ENCODE data around the gene SPTBN1. TPM values are rescaled to one million over a fixed set of nuclear protein-coding genes. Genes with fewer than 3 reads are reported as not detected.
A peak's percentile ranks its signal among the peaks of the same experiment; 100 is the strongest.

The SPTBN1 gene
- total RNA-seq, 1 donor from 2014 or later, result 813 TPM

- intact Hi-C loops (cut with DNase I), result no loop called here
- H3K4me1 ChIP-seq, result peaks cover 51% of the 10 kb centered on the region
These were observed 174.1 kb downstream of the SPTBN1 start for GRCh38 chr2:54629914-54630857.

GRCh38 chr2:54630858-54631497, 174.9 kb downstream of the SPTBN1 start:
- Histone ChIP-seq H3K4me3 (no peak overlapping the region), H3K4me1 (peaks cover 54% of the 10 kb centered on the region), H3K27ac (peak overlapping the region; percentile 51), H3K9me3 (no peaks in the 10 kb centered on the region), H3K27me3 (no peaks in the 10 kb centered on the region), H3K36me3 (peaks cover 98% of the 10 kb centered on the region)
- no peak for ATAC-seq
- TF ChIP-seq CTCF (IDR thresholded peaks at IDR 0.05), result no peak
- intact Hi-C loops (cut with DNase I), result no loop called here
- DNase-seq, result no peak

More at GRCh38 chr2:54629914-54630857, 174.1 kb downstream of the SPTBN1 start:
- Histone ChIP-seq H3K4me3 (no peak overlapping the region), H3K9me3 (no peaks in the 10 kb centered on the region), H3K27me3 (no peaks in the 10 kb centered on the region), H3K27ac (peak overlapping the region; percentile 51), H3K36me3 (peaks cover 100% of the 10 kb centered on the region)
- DNase-seq, result peak; percentile 71
- ATAC-seq, result peak; percentile 63
- TF ChIP-seq CTCF (IDR thresholded peaks at IDR 0.05), result no peak

GRCh38 chr2:54631755-54632154, 175.6 kb downstream of the SPTBN1 start:
- intact Hi-C loops (cut with DNase I), result no loop called here
- no peak for TF ChIP-seq CTCF (IDR thresholded peaks at IDR 0.05)
- no peak for DNase-seq
- H3K4me3 ChIP-seq, result no peak overlapping the region
- H3K9me3 ChIP-seq, result no peaks in the 10 kb centered on the region
- H3K4me1 ChIP-seq, result peaks cover 58% of the 10 kb centered on the region
- no peaks in the 10 kb centered on the region for H3K27me3 ChIP-seq
- no peak for ATAC-seq
- H3K27ac ChIP-seq, result no peak overlapping the region
- H3K36me3 ChIP-seq, result peaks cover 95% of the 10 kb centered on the region

GRCh38 chr2:54632733-54633692, 176.9 kb downstream of the SPTBN1 start:
- Histone ChIP-seq H3K4me1 (peaks cover 64% of the 10 kb centered on the region), H3K9me3 (no peaks in the 10 kb centered on the region), H3K4me3 (no peak overlapping the region), H3K27me3 (no peaks in the 10 kb centered on the region), H3K27ac (peak overlapping the region; percentile 49), H3K36me3 (peaks cover 93% of the 10 kb centered on the region)
- ATAC-seq (no peak), DNase-seq (no peak)
- intact Hi-C loops (cut with DNase I), result no loop called here
- no peak for TF ChIP-seq CTCF (IDR thresholded peaks at IDR 0.05)

GRCh38 chr2:54634021-54634420, 177.9 kb downstream of the SPTBN1 start:
- intact Hi-C loops (cut with DNase I), result no loop called here
- ATAC-seq, result no peak
- peaks cover 64% of the 10 kb centered on the region for H3K4me1 ChIP-seq
- H3K27me3 ChIP-seq, result no peaks in the 10 kb centered on the region
- TF ChIP-seq CTCF (IDR thresholded peaks at IDR 0.05), result no peak
- H3K36me3 ChIP-seq, result peaks cover 93% of the 10 kb centered on the region
- peak overlapping the region; percentile 61 for H3K27ac ChIP-seq
- no peak for DNase-seq
- H3K9me3 ChIP-seq, result no peaks in the 10 kb centered on the region
- no peak overlapping the region for H3K4me3 ChIP-seq

Measured in upper lobe of right lung (tissue), 1 donor.